Left cardiac atrium (tissue), 4 donors: ENCODE measurements around the gene PTBP2. TPM values are rescaled to one million over a fixed set of nuclear protein-coding genes. Genes with fewer than 3 reads are reported as not detected.
"Not testable (repeated sequence)": the region's sequence is repeated elsewhere in the genome, so short reads cannot be mapped to it uniquely, and the experiment has no call there.

Experiments
- ATAC-seq, 2 donors: fragments of 200-7000 bp; cut with Tn5 transposase; one replicate each; pipeline ENCODE4 v1.9.1; 2020; ENCODE audit warnings: mild to moderate bottlenecking in 2 of 2, moderate library complexity in 2 of 2
- DNase-seq: peaks from one replicate; pipeline ENCODE4 v3.0.0-alpha.2; 2020
- intact Hi-C, 2 donors: fragments of 100-400 bp; cut with DNase I; formaldehyde crosslinking; loops; one replicate each; pipeline versions ENCODE4 v1.14.1 to v1.15.1; 2022 to 2023
- total RNA-seq, 2 donors: library from RNA; stranded (reverse); fragmentation: NEBNext Ultra II Directional; extraction: Animal tissue kit (Norgen Biotek cat#: 25700); gene quantifications; one replicate each; pipeline ENCODE4 v1.2.1, GENCODE V29; 2021
- donor health status: DM: no; HTN: yes; CAD: no.
- donor health status: DM: no; HTN: yes; CAD: no; lungs with severe emphysema.
- donor health status: DM: yes; HTN: yes; CAD: no.
- donor health status: Dilated cardiomyopathy.

PTBP2 gene
- total RNA-seq, 2 donors from 2014 or later = 12.5 to 16.3 TPM

DNA sequence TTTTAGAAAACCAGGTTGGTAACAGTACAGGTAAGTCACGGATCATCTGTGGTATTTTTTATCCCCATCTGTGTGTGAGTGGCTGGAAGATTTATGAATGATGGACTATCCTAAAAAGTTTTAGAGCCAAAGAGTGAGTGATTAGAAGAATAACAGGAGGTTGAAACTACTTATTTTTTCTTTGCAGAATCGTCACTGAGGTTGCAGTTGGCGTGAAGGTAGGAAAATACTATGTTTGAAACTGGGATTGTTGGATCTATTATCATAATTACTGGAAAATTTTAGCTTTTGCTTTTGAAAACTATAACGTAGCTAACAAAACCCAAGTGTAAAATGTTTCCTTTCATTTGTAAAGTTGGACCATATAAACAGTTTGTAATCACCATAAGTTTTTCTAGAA lies 1.8 kb downstream of the PTBP2 start:
- intact Hi-C loops = no loop called here
- no peak for DNase-seq
- no peak for ATAC-seq

DNA sequence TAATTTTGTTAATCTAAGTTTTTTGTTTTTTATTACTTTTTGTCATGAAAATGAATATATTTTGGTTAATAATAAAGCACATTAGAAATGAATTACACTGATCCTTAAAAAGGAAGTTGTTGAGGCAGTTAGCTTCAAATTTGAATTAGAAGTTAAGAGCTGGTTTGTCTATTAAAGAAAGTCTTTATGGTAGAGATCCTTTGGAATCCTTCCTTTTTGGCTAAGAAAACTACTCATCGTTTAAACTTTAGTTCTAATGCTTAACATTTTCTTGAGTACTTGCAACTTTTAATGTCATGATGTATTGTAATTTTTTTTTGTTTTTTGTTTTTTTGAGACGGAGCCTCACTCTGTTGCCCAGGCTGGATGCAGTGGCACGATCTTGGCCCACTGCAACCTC lies 2.4 kb downstream of the PTBP2 start:
- ATAC-seq (no peak), DNase-seq (no peak)
- intact Hi-C loops = no loop called here

DNA sequence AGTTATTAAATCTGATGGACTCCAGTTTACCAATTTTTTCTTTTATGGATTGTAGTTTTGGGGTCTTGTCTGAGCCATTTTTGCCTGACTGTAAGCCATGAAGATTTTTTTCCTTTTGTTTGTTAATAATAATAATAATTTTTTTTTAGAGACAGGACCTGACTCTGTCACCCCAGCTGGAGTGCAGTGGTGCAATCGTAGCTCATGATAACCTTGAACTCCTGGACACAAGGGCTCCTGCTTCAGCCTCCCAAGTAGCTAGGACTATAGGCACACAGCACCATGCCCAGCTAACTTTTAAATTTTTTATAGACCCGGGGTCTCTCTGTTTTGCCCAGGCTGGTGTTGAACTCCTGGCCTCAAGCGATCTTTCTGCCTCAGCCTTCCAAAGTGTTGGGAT lies 6.3 kb downstream of the PTBP2 start:
- DNase-seq = no peak
- intact Hi-C loops = no loop called here
- no peak for ATAC-seq

DNA sequence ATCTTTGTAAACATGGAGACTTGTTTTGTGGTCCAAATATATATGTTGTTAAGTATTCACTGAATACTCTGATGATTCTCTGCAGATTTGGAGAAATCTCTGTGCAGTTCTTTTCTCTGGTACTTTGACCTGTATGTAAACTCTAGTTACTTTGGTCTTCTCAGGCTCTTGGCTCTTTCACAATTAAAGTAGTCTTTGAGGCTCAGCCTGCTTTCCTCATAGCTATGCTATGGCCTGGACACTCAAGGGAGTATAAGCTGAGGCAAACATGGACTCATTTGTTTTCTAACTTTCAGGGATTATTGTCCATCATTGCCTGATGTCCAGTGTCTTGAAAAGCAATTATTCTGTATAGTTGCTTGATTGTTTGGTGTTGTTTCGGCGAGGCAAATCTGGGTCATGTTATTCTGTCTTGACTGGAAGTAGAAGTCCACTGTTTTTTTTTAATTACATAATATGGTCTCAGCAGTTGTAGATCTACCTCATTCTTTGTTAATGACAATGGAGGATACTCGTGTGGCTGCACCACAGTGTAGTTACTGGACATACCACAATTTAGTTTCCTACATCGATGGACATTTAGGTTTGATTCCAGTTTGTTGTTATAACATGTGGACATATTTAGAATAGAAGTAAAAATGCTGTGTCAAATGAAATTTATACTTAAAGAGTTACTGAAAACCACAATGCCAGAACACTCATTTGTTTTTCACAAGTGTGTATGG lies 9.2 kb downstream of the PTBP2 start:
- ATAC-seq (no peak), DNase-seq (no peak)
- intact Hi-C loops = no loop called here

DNA sequence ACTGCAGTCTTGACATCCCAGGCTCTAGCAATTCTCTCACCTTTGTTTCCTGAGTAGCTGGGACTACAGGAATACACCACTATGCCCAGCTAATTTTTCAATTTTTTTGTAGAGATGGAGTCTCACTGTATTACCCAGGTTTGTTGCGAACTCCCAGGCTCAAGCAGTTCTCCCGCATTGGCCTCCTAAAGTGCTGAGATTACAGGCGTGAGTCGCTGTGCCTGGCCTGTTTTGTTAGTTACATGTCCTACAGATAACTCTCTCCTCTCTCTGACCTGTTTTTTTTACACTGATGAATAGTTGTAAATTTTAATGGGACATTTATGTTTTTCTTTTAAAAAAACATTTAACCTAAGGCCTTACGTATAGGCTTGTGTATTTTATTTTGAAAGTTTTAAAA lies 19.8 kb downstream of the PTBP2 start:
- ATAC-seq (peak in 1 of 2 donors; percentile 32), DNase-seq (no peak)
- intact Hi-C loops = no loop called here

DNA sequence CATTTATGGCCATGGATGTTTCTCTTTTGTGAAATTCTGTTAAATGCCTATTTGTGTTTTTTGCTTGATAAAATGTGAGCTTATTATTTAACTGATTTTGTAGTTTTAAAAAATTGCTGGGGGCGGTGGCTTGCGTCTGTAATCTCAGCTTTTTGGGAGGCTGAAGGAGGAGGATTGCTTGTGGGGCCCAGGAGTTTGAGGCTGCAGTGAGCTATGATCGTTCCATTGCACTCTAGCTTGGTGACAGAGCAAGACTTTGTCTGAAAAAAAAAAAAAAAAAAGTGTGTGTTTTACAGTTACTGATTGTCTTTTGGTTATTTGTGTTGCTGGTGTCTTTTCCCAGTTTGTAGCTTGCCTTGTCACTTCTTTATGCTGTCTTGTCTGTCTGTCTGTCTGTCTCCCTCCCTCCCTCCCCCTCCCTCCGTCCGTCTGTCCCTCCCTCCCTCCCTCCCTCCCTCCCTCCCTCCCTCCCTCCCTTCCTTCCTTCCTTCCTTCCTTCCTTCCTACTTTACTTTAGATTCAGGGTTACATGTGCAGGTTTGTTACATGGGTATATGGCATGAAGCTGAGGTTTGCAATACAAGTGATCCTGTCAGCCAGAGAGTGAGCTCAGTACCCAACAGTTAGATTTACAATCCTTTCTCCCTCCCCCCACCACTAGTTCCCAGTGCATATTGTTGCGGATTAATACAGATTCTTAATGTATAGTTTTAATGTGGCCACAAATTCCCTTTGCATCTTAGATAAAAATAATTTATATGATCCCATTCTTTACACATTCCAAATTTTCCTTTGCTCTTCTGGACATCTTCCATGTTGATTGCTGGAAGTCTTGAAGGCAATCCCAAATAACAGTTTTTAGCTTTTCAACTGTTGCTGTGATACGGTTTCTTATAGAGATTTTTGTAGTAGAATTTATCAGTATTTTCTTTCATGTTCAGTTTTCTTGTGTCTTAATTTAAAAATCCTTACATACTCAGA lies 25.1 kb downstream of the PTBP2 start:
- intact Hi-C loops = no loop called here
- no peak for ATAC-seq
- no peak for DNase-seq

DNA sequence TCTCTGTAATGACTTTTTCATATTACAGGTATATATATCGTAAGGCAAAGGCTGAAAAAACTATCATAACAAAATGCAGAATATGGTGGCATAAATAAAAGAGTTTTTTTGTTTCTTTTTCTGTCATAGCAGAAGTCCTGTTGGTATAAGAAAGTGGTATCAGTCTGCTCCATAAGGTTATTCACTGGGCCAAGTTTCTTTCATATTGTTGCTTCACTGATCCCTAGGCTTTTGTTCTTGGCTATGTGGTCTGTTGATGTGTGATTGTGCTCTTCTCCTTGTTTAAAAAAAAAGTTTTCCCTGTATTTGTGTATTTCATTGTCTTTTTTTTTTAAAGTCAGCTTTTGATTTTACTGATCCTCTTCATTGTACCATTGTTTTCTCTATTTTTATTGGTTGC lies 26.0 kb downstream of the PTBP2 start:
- ATAC-seq (no peak), DNase-seq (no peak)
- intact Hi-C loops = no loop called here

DNA sequence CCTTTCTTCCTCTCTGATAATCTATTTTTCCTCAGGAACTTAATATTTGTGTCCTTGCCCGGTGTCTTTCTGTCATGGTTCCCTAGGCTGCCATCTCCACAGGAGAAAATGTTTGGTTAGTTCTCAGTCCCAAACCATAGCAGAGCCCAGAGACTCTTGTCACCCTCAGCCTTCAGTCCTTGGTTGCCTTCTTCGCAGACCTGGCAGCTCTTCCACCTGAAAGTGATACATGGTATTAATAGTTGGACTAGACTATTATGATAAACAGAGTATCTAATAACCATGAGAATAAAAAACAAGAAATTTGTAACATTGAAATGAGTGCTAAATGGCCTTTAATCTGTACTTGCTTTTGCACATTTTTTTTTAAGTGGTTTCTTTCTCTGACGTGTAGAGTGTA lies 26.5 kb downstream of the PTBP2 start:
- intact Hi-C loops = no loop called here
- ATAC-seq = no peak
- no peak for DNase-seq

DNA sequence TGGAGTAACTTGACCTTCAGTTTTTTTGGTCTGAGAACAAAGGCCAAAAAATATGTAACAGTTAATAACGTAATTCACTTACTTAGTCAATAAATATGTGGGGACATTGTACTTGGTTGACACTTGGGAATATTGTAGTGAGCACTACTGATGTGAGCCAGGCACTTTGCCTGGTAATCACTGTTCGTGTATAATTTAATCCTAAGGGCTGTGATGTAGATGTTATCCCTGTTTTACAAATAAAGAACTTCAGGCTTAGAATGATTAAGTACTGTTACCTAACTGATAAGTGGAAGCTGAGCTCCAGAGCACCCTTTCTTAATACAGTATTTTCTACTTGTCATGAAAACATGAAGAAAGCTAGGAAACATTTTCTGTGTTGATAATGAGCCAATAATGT lies 28.0 kb downstream of the PTBP2 start:
- intact Hi-C loops = no loop called here
- DNase-seq (no peak), ATAC-seq (no peak)

DNA sequence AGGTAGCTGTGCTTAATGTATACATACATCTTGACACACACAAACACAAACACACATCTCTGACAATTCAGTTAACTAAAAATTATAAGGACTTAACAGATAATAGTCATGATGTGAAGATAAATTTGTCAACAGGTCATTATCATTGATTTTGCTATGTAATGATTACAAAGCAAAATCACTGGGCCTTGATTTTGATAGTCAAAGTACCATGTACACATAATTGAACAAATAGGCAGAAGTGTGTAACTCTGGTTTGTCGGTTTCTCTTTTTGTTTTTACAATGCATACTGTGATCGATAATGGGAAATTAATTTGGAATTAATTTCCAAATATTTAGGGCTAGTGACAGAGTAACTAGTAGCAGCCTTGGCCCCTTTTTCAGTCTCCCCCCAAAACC lies 30.8 kb downstream of the PTBP2 start:
- intact Hi-C loops = no loop called here
- DNase-seq (no peak), ATAC-seq (no peak)

DNA sequence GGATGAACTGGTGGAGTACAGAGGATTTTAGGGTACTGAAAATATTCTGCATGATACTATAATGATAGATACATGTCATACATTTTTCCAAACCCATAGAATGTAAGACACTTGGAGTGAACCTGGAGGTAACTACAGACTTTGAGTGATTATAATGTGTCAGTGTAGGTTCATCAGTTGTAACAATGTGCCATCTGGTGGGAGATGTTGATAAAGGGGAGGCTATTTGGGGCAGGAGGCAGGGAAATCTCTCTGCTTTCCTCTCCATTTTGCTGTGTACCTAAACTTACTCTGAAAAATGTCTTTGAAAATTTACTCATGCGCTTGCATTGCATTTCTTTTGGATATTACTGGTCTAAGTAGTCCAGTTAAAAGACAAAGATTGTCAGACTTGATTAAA lies 35.2 kb downstream of the PTBP2 start:
- DNase-seq = no peak
- no peak for ATAC-seq
- intact Hi-C loops = no loop called here

DNA sequence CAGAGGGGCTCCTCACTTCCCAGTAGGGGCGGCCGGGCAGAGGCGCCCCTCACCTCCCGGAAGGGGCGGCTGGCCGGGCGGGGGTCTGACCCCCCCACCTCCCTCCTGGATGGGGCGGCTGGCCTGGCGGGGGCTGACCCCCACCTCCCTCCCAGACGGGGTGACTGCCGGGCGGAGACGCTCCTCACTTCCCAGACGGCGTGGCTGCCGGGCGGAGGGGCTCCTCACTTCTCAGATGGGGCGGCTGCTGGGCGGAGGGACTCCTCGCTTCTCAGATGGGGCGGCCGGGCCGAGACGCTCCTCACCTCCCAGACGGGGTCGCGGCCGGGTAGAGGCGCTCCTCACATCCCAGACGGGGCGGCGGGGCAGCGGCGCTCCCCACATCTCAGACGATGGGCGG lies 41.0 kb downstream of the PTBP2 start:
- intact Hi-C loops, DNase-seq: not testable (repeated sequence)

DNA sequence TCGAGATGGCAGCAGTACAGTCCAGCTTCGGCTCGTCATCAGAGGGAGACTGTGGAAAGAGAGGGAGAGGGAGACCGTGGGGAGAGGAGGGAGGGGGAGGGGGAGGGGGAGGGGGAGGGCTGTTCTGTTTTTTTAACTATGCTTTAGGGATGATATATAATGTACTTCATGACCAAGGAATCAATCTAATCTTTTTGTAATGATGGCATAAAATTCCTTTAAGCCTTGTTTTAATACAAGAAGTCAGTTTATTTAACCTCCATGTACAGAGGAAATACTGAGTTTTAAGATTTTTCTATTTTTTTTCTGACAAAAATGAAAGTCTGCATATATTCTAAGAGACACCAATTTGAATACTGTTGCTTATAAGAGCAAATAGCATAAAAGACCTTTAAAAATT lies 41.9 kb downstream of the PTBP2 start:
- ATAC-seq (no peak), DNase-seq (no peak)

More for the DNA sequence above, 41.0 kb downstream of the PTBP2 start:
- ATAC-seq = not testable (repeated sequence)

DNA sequence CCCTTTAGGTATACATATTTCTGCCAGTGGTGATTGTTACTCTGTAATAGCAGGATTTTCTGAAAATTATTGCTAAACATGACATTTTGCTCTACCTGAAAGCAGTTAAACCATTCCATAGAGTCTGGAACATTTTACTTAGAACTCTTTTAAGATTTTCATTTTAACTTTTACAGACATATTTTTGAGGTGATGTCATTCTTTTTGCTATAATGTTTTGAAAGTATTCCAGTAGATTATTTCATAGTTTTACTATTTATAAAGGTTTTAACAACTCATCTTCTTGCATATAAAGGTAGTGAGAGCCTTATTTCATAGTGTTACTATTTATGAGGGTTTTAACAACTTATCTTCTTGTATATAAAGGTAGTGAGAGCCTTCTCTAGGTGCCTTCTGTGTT lies 42.9 kb downstream of the PTBP2 start:
- ATAC-seq (no peak), DNase-seq (no peak)
- intact Hi-C loops = no loop called here

More for the DNA sequence above, 41.9 kb downstream of the PTBP2 start:
- intact Hi-C loops = no loop called here

DNA sequence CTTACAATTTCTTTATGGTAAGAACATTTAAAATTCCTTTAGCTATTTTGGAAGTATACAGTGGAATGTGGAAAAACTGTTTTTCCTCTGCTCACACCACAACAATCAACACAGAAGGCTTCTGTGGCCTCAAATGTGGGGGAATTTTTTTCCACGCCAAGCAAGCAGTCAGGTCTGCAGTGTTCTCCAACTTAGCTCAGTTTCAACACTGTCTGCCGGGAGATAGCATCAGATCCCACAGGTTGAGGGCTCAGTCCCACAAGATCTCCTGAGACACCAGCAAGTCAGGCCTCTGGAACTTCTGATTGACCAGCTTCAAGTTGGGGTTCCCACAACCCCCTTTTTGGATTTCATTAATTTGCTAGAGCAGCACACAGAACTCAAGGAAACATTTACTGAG lies 50.3 kb downstream of the PTBP2 start:
- intact Hi-C loops = no loop called here
- DNase-seq = no peak
- no peak for ATAC-seq

DNA sequence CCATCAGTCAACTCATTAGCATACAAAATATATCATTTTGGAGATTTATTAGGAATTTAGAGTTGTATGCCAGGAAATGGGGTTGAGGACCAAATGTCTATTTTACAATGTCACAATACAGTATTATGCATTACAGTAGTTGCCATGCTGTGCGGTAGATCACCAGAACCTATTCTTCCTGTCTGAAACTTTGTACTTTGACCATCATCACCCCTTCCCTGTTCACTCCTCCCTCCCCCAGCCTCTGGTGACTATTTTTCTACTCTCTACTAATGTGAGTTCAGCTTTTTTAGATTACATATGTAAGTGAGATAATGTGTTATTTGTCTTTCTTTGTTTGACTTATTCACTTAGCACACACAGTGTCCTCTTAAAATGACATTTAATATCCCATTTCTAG lies 50.8 kb downstream of the PTBP2 start:
- intact Hi-C loops = no loop called here
- no peak for ATAC-seq
- no peak for DNase-seq

DNA sequence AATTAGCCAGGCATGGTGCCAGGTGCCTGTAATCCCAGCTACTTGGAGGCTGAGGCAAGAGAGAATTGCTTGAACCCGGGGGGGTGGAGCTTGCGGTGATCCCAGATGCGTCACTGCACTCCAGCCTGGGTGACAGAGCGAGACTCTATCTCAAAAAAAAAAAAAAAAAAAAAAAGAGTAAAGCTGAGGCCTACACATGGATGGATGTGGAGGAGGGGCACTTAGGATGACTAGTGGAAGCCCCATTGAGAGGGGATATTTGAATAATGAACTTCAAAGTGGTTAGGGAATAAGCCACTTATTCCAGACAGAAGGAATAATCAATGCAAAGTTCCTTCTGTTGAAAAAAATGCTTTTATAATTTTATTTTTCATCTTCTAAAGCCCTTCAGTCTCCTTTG lies 51.4 kb downstream of the PTBP2 start:
- DNase-seq = no peak
- no peak for ATAC-seq
- intact Hi-C loops = no loop called here

DNA sequence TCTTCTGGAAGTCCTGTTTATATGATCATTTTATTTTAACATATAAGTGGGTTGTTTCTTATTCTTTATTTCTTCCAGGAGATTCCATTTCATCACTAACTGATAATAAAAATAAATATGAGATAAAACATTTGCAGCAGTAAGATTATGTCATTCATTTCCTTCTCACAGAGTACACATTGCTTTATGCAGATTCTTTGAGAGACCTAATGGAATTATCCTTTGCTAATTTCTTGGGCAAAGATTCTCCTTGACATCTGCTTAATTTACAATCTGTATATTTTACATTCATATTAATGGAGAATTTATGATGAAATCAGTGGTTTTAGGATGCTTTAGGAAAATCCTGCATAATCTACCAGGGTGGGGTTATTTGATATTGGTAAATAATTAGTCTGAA lies 60.6 kb downstream of the PTBP2 start:
- ATAC-seq = no peak
- no peak for DNase-seq
- intact Hi-C loops = no loop called here

DNA sequence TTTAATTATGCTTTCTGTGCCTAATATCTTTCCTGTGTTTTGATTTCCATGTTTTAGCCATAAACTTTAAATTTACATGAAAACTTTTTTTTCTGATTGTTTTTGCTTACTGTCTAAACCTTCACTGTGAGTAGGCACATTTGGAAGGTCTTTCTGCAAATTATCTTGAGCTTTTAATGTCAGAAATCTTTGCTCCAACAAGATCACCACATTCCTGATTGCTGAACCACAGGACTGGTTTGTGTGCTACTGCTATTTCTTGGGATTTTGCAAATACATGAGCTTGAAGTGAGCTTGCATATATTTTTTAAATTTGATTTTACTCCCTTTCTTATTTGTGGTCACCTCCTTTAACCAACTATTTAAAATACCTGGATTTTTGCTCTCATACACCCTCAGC lies 61.3 kb downstream of the PTBP2 start:
- ATAC-seq (no peak), DNase-seq (no peak)
- intact Hi-C loops = no loop called here

DNA sequence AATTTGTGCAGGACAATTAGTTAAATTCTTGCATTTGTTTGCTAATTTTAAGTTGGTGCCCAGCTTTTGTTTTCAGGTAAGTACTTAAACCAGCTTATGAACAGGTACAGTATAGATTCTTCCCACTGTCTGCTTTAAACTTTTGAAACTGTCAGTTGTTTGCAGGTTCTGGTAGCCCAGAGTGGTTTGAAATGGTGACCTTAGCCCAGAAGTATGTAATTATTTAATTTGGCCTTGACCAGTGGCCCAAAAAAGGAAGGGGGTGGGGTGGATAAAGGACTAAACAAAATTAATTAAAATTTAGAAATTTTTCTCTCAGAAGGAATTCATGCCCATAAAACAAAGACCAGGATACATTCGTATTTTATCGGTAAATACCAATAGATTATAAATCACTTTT lies 69.0 kb downstream of the PTBP2 start:
- DNase-seq = no peak
- intact Hi-C loops = no loop called here
- no peak for ATAC-seq

DNA sequence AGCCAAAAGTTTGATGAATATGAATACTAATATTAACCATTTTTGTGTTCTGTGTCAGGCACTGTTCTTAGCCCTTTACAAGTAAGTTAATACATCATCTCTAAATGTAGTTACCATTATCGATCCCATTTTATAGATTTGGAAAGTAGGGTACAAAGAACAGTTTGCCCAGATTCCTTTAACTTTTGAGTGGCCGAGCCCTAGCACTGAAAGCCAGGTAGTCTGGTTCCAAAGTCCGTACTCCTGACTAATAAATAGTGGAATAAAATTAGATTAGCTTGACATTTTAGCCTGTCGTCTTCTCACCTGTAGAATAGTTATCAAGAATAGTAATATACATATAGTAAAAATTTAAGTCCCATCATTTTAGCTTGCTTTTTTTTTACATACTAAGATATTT lies 70.6 kb downstream of the PTBP2 start:
- DNase-seq = no peak
- ATAC-seq = no peak

More for the DNA sequence above, 70.6 kb downstream of the PTBP2 start:
- intact Hi-C loops = no loop called here
